GM21528 (cell line): ENCODE results near the gene PPP2R5D.
A peak's percentile ranks its signal among the peaks of the same experiment; 100 is the strongest.

Experiments
- ATAC-seq: cut with Tn5 transposase; IDR thresholded peaks from one replicate; pipeline ENCODE4 v1.9.1; 2021; ENCODE audit warnings: mild to moderate bottlenecking, moderate library complexity; ENCODE audit not compliant: unreplicated experiment, low FRiP score

The PPP2R5D gene

GRCh38 chr6:43053545-43054205 is 69.3 kb downstream of the PPP2R5D start, which contains the start of gene CUL7:
TSS of gene CUL7 (minus strand) at chr6:43053851. CDS start at chr6:43052788, 1,063 bp downstream.
- peak; percentile 71 for ATAC-seq

GRCh38 chr6:43054206-43054943 is 70.0 kb downstream of the PPP2R5D start:
- ATAC-seq: no peak

- ATAC-seq: no peak
Measured at GRCh38 chr6:43055966-43056365, 71.6 kb downstream of the PPP2R5D start.

- ATAC-seq: no peak
Measured at GRCh38 chr6:43058531-43058930, 74.2 kb downstream of the PPP2R5D start.

GRCh38 chr6:43059168-43060033 is 75.0 kb downstream of the PPP2R5D start, which contains the start of the genes KLC4 and MRPL2:
TSS of gene KLC4 (plus strand) at chr6:43059631. CDS start at chr6:43061336, 1,705 bp downstream.
TSS of gene MRPL2 (minus strand) at chr6:43059434. CDS start at chr6:43059381, 53 bp downstream.
- ATAC-seq: peak; percentile 73

- no peak for ATAC-seq
Measured at GRCh38 chr6:43060034-43060754, 75.8 kb downstream of the PPP2R5D start.

GRCh38 chr6:43060755-43061633 is 76.6 kb downstream of the PPP2R5D start:
- no peak for ATAC-seq

GRCh38 chr6:43061861-43062260 is 77.5 kb downstream of the PPP2R5D start:
- no peak for ATAC-seq
